ENCODE data around the gene SLC39A11. TPM values are rescaled to one million over a fixed set of nuclear protein-coding genes. Genes with fewer than 3 reads are reported as not detected.

Gene SLC39A11
- polyA plus RNA-seq, 1 of the 3 experiments (the other 2 are of a cell fraction) = 23.5 TPM

DNA sequence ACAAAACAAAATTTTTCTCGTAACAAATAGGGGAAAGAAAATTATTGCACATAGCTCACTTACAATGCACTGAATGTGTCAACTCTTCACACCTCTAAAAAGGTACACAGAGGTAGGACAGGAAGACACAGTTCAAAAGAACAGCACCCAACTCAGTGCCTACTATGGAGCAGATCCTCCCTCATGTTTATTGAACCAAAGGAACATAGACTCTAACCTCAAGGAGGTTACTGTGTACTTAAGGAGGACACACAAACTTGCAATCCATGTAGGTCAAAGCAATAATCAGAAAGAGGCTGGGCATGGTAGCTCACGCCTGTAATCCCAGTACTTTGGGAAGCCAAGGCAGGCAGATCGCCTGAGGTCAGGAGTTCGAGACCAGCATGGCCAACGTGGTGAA lies 50.3 kb downstream of the SLC39A11 start:
- Histone ChIP-seq H3K9me3 (peaks cover 10% of the 10 kb centered on the region; the same call in 1 of the 2 replicates), H3K4me2 (no peak overlapping the region), H3K9ac (no peak overlapping the region), H3K36me3 (replicated peaks in 1 of 2; ENCODE audit: control insufficient read depth in 1 of 2, insufficient read depth in 2 of 2, low read length in 1 of 2) (peaks cover 0 to 7% of the 10 kb centered on the region in 2 experiments), H4K20me1 (ENCODE audit: insufficient read depth) (peaks cover 4% of the 10 kb centered on the region; the same call in 1 of the 2 replicates), H3F3A (replicated peaks; ENCODE audit: insufficient read depth) (peaks cover 27% of the 10 kb centered on the region), H2AFZ (ENCODE audit: low read depth) (no peak overlapping the region), H3K27ac (ENCODE audit: low read depth in 2 of 2, low read length in 1 of 2) (no peak overlapping the region), H3K9me2 (no peaks in the 10 kb centered on the region), H3K79me2 (ENCODE audit: insufficient read depth) (no peaks in the 10 kb centered on the region), H3K4me3 (ENCODE audit: low read depth in 2 of 2, low read length in 1 of 2) (no peak overlapping the region), H3K27me3 (ENCODE audit: insufficient read depth) (no peaks in the 10 kb centered on the region), H3K4me1 (ENCODE audit: control insufficient read depth in 1 of 2, insufficient read depth in 2 of 2, low read depth in 1 of 2, low read length in 1 of 2) (peaks cover 9 to 18% of the 10 kb centered on the region in 2 experiments; a peak in 3 of 4 replicates)
- CTCF ChIA-PET = interaction anchor here (1.3 to 3.6 kb wide), 4 partner anchors 14 to 485 kb away, joined by 3 to 12 read pairs (median 6); no protein-coding TSS in a partner anchor
- TF ChIP-seq FOXM1 (IDR thresholded peaks at IDR 0.05; ENCODE audit: low read depth) (no peak), NFIC (IDR thresholded peaks at IDR 0.05; ENCODE audit: borderline replicate concordance) (no peak), MEF2A (IDR thresholded peaks at IDR 0.05; ENCODE audit: borderline replicate concordance, low read depth) (no peak), GATA2 (CRISPR knock-in tag; IDR thresholded peaks at IDR 0.05) (no peak), YY1 (IDR thresholded peaks at IDR 0.05; ENCODE audit: low read depth) (no peak), JUND (IDR thresholded peaks at IDR 0.05) (no peak), RCOR1 (IDR thresholded peaks at IDR 0.05; ENCODE audit: low read length) (no peak), NRF1 (IDR thresholded peaks at IDR 0.05; ENCODE audit: low read depth, low read length) (no peak), SIN3A (IDR thresholded peaks at IDR 0.05; ENCODE audit: borderline replicate concordance, low read depth, low read length) (no peak), EP300 (IDR thresholded peaks at IDR 0.05; ENCODE audit: borderline replicate concordance in 1 of 2, low read depth in 1 of 2, low read length in 1 of 2) (no peak)
- TF ChIP-seq, protein P1, sequence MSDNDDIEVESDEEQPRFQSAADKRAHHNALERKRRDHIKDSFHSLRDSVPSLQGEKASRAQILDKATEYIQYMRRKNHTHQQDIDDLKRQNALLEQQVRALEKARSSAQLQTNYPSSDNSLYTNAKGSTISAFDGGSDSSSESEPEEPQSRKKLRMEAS (IDR thresholded peaks at IDR 0.05; ENCODE audit: low read depth) = no peak
- TF ChIP-seq, protein P2, sequence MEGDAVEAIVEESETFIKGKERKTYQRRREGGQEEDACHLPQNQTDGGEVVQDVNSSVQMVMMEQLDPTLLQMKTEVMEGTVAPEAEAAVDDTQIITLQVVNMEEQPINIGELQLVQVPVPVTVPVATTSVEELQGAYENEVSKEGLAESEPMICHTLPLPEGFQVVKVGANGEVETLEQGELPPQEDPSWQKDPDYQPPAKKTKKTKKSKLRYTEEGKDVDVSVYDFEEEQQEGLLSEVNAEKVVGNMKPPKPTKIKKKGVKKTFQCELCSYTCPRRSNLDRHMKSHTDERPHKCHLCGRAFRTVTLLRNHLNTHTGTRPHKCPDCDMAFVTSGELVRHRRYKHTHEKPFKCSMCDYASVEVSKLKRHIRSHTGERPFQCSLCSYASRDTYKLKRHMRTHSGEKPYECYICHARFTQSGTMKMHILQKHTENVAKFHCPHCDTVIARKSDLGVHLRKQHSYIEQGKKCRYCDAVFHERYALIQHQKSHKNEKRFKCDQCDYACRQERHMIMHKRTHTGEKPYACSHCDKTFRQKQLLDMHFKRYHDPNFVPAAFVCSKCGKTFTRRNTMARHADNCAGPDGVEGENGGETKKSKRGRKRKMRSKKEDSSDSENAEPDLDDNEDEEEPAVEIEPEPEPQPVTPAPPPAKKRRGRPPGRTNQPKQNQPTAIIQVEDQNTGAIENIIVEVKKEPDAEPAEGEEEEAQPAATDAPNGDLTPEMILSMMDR (IDR thresholded peaks at IDR 0.05) = no peak
- TF ChIP-seq, protein P3, sequence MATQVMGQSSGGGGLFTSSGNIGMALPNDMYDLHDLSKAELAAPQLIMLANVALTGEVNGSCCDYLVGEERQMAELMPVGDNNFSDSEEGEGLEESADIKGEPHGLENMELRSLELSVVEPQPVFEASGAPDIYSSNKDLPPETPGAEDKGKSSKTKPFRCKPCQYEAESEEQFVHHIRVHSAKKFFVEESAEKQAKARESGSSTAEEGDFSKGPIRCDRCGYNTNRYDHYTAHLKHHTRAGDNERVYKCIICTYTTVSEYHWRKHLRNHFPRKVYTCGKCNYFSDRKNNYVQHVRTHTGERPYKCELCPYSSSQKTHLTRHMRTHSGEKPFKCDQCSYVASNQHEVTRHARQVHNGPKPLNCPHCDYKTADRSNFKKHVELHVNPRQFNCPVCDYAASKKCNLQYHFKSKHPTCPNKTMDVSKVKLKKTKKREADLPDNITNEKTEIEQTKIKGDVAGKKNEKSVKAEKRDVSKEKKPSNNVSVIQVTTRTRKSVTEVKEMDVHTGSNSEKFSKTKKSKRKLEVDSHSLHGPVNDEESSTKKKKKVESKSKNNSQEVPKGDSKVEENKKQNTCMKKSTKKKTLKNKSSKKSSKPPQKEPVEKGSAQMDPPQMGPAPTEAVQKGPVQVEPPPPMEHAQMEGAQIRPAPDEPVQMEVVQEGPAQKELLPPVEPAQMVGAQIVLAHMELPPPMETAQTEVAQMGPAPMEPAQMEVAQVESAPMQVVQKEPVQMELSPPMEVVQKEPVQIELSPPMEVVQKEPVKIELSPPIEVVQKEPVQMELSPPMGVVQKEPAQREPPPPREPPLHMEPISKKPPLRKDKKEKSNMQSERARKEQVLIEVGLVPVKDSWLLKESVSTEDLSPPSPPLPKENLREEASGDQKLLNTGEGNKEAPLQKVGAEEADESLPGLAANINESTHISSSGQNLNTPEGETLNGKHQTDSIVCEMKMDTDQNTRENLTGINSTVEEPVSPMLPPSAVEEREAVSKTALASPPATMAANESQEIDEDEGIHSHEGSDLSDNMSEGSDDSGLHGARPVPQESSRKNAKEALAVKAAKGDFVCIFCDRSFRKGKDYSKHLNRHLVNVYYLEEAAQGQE (IDR thresholded peaks at IDR 0.05; ENCODE audit: low read depth, low read length) = no peak
- TF ChIP-seq, protein P4, sequence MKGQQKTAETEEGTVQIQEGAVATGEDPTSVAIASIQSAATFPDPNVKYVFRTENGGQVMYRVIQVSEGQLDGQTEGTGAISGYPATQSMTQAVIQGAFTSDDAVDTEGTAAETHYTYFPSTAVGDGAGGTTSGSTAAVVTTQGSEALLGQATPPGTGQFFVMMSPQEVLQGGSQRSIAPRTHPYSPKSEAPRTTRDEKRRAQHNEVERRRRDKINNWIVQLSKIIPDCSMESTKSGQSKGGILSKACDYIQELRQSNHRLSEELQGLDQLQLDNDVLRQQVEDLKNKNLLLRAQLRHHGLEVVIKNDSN (IDR thresholded peaks at IDR 0.05; ENCODE audit: borderline replicate concordance, low read depth) = no peak
- POLR2A ChIA-PET = no interaction called here
- WGBS (ENCODE audit: low lambda C conversion rate) = 87% methylated on average over 5 of the region's 5 CpGs
- DNase-seq = no peak
